Suprapubic skin (tissue), 4 donors: ENCODE measurements around the gene MIPOL1. TPM values are rescaled to one million over a fixed set of nuclear protein-coding genes. Genes with fewer than 3 reads are reported as not detected.

Source experiments
- DNase-seq, 2 donors: peaks; one replicate each; pipeline ENCODE4 v3.0.0-alpha.2; 2019; ENCODE audit warnings: low spot score in 2 of 2
- H3K27ac ChIP-seq: fragments of 200-600 bp; sonication (generic); one replicate; pipeline ENCODE4 v1.5.1; 2019
- H3K27me3 ChIP-seq: fragments of 200-600 bp; sonication (generic); one replicate; pipeline ENCODE4 v1.5.1; 2019
- H3K36me3 ChIP-seq: fragments of 200-600 bp; sonication (generic); one replicate; pipeline ENCODE4 v1.5.1; 2019
- H3K4me1 ChIP-seq: fragments of 200-600 bp; sonication (generic); one replicate; pipeline ENCODE4 v1.5.1; 2019
- H3K4me3 ChIP-seq: fragments of 200-600 bp; sonication (generic); one replicate; pipeline ENCODE4 v1.5.1; 2019; ENCODE audit warnings: mild to moderate bottlenecking
- H3K9me3 ChIP-seq: fragments of 200-600 bp; sonication (generic); one replicate; pipeline ENCODE4 v1.5.1; 2019
- EP300 ChIP-seq: sonication (generic); formaldehyde crosslinking; IDR thresholded peaks from one replicate; pipeline ENCODE4 v1.6.1; 2017; ENCODE audit warnings: antibody characterized with exemption
- POLR2A ChIP-seq, 2 donors: fragments of 450-650 bp; IDR thresholded peaks; one replicate each; pipeline ENCODE4 v1.6.1; 2017; ENCODE audit warnings: antibody characterized with exemption in 2 of 2, mild to moderate bottlenecking in 2 of 2, moderate library complexity in 2 of 2
- POLR2AphosphoS5 ChIP-seq, 3 donors: sonication (generic); formaldehyde crosslinking; IDR thresholded peaks; one replicate each; pipeline ENCODE4 v1.6.1; 2017; ENCODE audit warnings: antibody characterized with exemption in 3 of 3
- WGBS: methylation state at CpG from one replicate; pipeline ENCODE4 v1.1.5; 2018; 5-methylcytosine and 5-hydroxymethylcytosine counted together
- total RNA-seq, 4 donors: library from RNA; depleted of rRNA; stranded (reverse); fragments of >200 nt; gene quantifications; one replicate each; pipeline ENCODE4 v1.1.0, GENCODE V29; 2016
- TF ChIP-seq, protein P1 (sequence below), 2 donors: fragments of 200-600 bp in 1 of 2; fragments of 450-650 bp in 1 of 2; sonication (generic) in 1 of 2; IDR thresholded peaks; one replicate each; pipeline ENCODE4 v1.5.1; 2016 to 2019; ENCODE audit warnings: antibody characterized with exemption in 2 of 2, mild to moderate bottlenecking in 1 of 2, moderate library complexity in 1 of 2

The MIPOL1 gene
- total RNA-seq, 4 donors from 2014 or later: 3.5 to 12.7 (median 7.6) TPM

DNA sequence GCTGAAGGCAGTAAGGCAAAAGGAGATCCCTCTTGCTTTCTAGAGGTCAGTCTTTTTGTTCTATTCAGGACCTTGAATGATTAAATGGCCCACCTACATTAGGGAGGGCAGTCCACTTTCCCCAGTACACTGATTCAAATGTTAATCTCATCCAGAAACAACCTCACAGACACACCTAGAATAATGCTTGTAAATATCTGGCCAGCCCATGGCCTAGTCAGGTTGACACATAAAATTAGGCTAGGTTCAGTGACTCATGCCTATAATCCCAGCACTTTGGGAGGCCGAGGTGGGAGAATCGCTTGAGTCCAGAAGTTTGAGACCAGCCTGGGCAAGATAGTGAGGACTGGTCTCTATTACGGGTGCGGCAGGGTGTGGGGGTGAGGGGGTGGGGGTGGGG is 43.5 kb downstream of the MIPOL1 start:
- 94% methylated on average over 4 of the region's 4 CpGs for WGBS
- Histone ChIP-seq H3K9me3 (no peaks in the 10 kb centered on the region), H3K27ac (no peak overlapping the region), H3K36me3 (no peaks in the 10 kb centered on the region), H3K4me1 (no peaks in the 10 kb centered on the region), H3K27me3 (no peaks in the 10 kb centered on the region), H3K4me3 (no peak overlapping the region)
- TF ChIP-seq EP300: no peak
- TF ChIP-seq, protein P1, sequence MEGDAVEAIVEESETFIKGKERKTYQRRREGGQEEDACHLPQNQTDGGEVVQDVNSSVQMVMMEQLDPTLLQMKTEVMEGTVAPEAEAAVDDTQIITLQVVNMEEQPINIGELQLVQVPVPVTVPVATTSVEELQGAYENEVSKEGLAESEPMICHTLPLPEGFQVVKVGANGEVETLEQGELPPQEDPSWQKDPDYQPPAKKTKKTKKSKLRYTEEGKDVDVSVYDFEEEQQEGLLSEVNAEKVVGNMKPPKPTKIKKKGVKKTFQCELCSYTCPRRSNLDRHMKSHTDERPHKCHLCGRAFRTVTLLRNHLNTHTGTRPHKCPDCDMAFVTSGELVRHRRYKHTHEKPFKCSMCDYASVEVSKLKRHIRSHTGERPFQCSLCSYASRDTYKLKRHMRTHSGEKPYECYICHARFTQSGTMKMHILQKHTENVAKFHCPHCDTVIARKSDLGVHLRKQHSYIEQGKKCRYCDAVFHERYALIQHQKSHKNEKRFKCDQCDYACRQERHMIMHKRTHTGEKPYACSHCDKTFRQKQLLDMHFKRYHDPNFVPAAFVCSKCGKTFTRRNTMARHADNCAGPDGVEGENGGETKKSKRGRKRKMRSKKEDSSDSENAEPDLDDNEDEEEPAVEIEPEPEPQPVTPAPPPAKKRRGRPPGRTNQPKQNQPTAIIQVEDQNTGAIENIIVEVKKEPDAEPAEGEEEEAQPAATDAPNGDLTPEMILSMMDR (IDR thresholded peaks at IDR 0.05): no peak
- no peak for TF ChIP-seq POLR2AphosphoS5 (IDR thresholded peaks at IDR 0.05)
- no peak for TF ChIP-seq POLR2A (IDR thresholded peaks at IDR 0.05)
- no peak for DNase-seq

GRCh38 chr14:37246427-37246829 is 48.7 kb downstream of the MIPOL1 start:
- Histone ChIP-seq H3K27ac (no peak overlapping the region), H3K36me3 (no peaks in the 10 kb centered on the region), H3K4me1 (no peaks in the 10 kb centered on the region), H3K9me3 (no peaks in the 10 kb centered on the region), H3K27me3 (no peaks in the 10 kb centered on the region), H3K4me3 (no peak overlapping the region)
- TF ChIP-seq, protein P1 (IDR thresholded peaks at IDR 0.05): peak; percentile 30 to 59
- TF ChIP-seq POLR2A (IDR thresholded peaks at IDR 0.05) (no peak), POLR2AphosphoS5 (IDR thresholded peaks at IDR 0.05) (no peak), EP300 (no peak)
- DNase-seq: no peak

- Histone ChIP-seq H3K36me3 (no peaks in the 10 kb centered on the region), H3K27me3 (no peaks in the 10 kb centered on the region), H3K4me1 (no peaks in the 10 kb centered on the region), H3K27ac (no peak overlapping the region), H3K9me3 (no peaks in the 10 kb centered on the region), H3K4me3 (no peak overlapping the region)
- TF ChIP-seq, protein P1 (IDR thresholded peaks at IDR 0.05): no peak
- TF ChIP-seq EP300 (no peak), POLR2A (IDR thresholded peaks at IDR 0.05) (no peak), POLR2AphosphoS5 (IDR thresholded peaks at IDR 0.05) (no peak)
- 95% methylated on average over 3 of the region's 3 CpGs for WGBS
- no peak for DNase-seq
Observed at GRCh38 chr14:37247791-37248461, 50.2 kb downstream of the MIPOL1 start.

- Histone ChIP-seq H3K27me3 (no peaks in the 10 kb centered on the region), H3K4me1 (no peaks in the 10 kb centered on the region), H3K27ac (no peak overlapping the region), H3K4me3 (no peak overlapping the region), H3K36me3 (no peaks in the 10 kb centered on the region), H3K9me3 (no peaks in the 10 kb centered on the region)
- TF ChIP-seq POLR2AphosphoS5 (IDR thresholded peaks at IDR 0.05): no peak
- TF ChIP-seq POLR2A (IDR thresholded peaks at IDR 0.05): no peak
- TF ChIP-seq, protein P1 (IDR thresholded peaks at IDR 0.05): no peak
- TF ChIP-seq EP300: no peak
- no peak for DNase-seq
Observed at GRCh38 chr14:37251775-37252174, 54.0 kb downstream of the MIPOL1 start.

GRCh38 chr14:37252434-37252833 is 54.7 kb downstream of the MIPOL1 start:
- no peak for DNase-seq
- Histone ChIP-seq H3K27me3 (no peaks in the 10 kb centered on the region), H3K4me3 (no peak overlapping the region), H3K36me3 (no peaks in the 10 kb centered on the region), H3K4me1 (no peaks in the 10 kb centered on the region), H3K9me3 (no peaks in the 10 kb centered on the region), H3K27ac (no peak overlapping the region)
- WGBS: 95% methylated on average over 1 of the region's 1 CpG
- TF ChIP-seq, protein P1 (IDR thresholded peaks at IDR 0.05): no peak
